ENCODE data around the gene MBD3L2B.
"Not testable (repeated sequence)": the region's sequence is repeated elsewhere in the genome, so short reads cannot be mapped to it uniquely, and the experiment has no call there.

The MBD3L2B gene

GRCh38 chr19:7021331-7021730 lies at the start of gene MBD3L2B:
Gene MBD3L2B, minus strand, starts transcription at chr19:7021431. Its CDS starts 34 bp downstream, at chr19:7021397.
- H3K9ac ChIP-seq (ENCODE audit: low read length in 2 of 2); H3K4me1 ChIP-seq (ENCODE audit: control insufficient read depth, insufficient read depth, low read length); H3K27ac ChIP-seq (ENCODE audit: low read length); H3K9me3 ChIP-seq (ENCODE audit: control insufficient read depth in 2 of 2, low read length in 2 of 2); H3K27me3 ChIP-seq (ENCODE audit: control insufficient read depth in 1 of 2, insufficient read depth in 2 of 2, low read length in 2 of 2); H3K36me3 ChIP-seq (ENCODE audit: control insufficient read depth in 2 of 2, insufficient read depth in 2 of 2, low read length in 2 of 2); H3K4me3 ChIP-seq (ENCODE audit: low read length in 2 of 2): not testable (repeated sequence)

- H3K4me1 ChIP-seq (ENCODE audit: control insufficient read depth, insufficient read depth, low read length) = peaks cover 13% of the 10 kb centered on the region
- H3K9ac ChIP-seq (ENCODE audit: low read length in 2 of 2) = peak overlapping the region; percentile 83 to 95
- peak overlapping the region; percentile 98 to 99 for H3K4me3 ChIP-seq (ENCODE audit: low read length in 2 of 2)
- peak overlapping the region; percentile 53 for H3K27ac ChIP-seq (ENCODE audit: low read length)
- H3K9me3 ChIP-seq (ENCODE audit: control insufficient read depth in 2 of 2, low read length in 2 of 2) = no peaks in the 10 kb centered on the region
- peaks cover 23 to 24% of the 10 kb centered on the region in 2 donors for H3K36me3 ChIP-seq (ENCODE audit: control insufficient read depth in 2 of 2, insufficient read depth in 2 of 2, low read length in 2 of 2)
- no peaks in the 10 kb centered on the region for H3K27me3 ChIP-seq (ENCODE audit: control insufficient read depth in 1 of 2, insufficient read depth in 2 of 2, low read length in 2 of 2)
Measured at GRCh38 chr19:7069904-7070226, 48.6 kb upstream of the MBD3L2B start.

- no peaks in the 10 kb centered on the region for H3K27me3 ChIP-seq (ENCODE audit: control insufficient read depth in 1 of 2, insufficient read depth in 2 of 2, low read length in 2 of 2)
- H3K9ac ChIP-seq (ENCODE audit: low read length in 2 of 2) = peak within 1 kb of the TSS; percentile 83 to 95
- H3K27ac ChIP-seq (ENCODE audit: low read length) = peak within 1 kb of the TSS; percentile 53
- peaks cover 13% of the 10 kb centered on the region for H3K4me1 ChIP-seq (ENCODE audit: control insufficient read depth, insufficient read depth, low read length)
- peaks cover 17 to 20% of the 10 kb centered on the region in 2 donors for H3K36me3 ChIP-seq (ENCODE audit: control insufficient read depth in 2 of 2, insufficient read depth in 2 of 2, low read length in 2 of 2)
- H3K9me3 ChIP-seq (ENCODE audit: control insufficient read depth in 2 of 2, low read length in 2 of 2) = no peaks in the 10 kb centered on the region
- H3K4me3 ChIP-seq (ENCODE audit: low read length in 2 of 2) = peak within 1 kb of the TSS; percentile 98 to 99
Measured at GRCh38 chr19:7069042-7069903, 48.0 kb upstream of the MBD3L2B start, which contains the start of gene ZNF557. Gene ZNF557, plus strand, starts transcription at chr19:7069703. Its CDS starts 5,372 bp downstream, at chr19:7075075.

DNA sequence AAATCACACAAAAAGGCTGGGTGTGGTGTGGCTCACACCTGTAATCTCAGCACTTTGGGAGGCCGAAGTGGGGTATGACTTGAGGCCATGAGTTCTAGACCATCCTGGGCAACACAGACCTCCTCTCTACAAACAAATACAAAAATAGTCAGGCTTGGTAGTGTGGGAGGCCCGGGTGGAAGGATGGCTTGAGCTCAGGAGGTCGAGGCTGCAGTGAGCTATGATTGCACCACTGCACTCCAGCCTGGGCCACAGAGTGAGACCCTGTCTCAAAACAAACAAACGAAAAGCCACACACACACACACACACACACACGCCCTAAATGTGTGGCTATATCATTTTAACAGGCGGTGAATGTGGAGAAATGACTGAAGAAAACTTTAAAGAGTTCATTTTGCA lies 47.4 kb upstream of the MBD3L2B start:
- no peak overlapping the region for H3K9ac ChIP-seq (ENCODE audit: low read length in 2 of 2)
- H3K27me3 ChIP-seq (ENCODE audit: control insufficient read depth in 1 of 2, insufficient read depth in 2 of 2, low read length in 2 of 2) = no peaks in the 10 kb centered on the region
- peak overlapping the region; percentile 53 to 68 for H3K4me3 ChIP-seq (ENCODE audit: low read length in 2 of 2)
- H3K36me3 ChIP-seq (ENCODE audit: control insufficient read depth in 2 of 2, insufficient read depth in 2 of 2, low read length in 2 of 2) = peaks cover 15 to 16% of the 10 kb centered on the region in 2 donors
- peaks cover 13% of the 10 kb centered on the region for H3K4me1 ChIP-seq (ENCODE audit: control insufficient read depth, insufficient read depth, low read length)
- H3K9me3 ChIP-seq (ENCODE audit: control insufficient read depth in 2 of 2, low read length in 2 of 2) = no peaks in the 10 kb centered on the region
- H3K27ac ChIP-seq (ENCODE audit: low read length) = no peak overlapping the region

DNA sequence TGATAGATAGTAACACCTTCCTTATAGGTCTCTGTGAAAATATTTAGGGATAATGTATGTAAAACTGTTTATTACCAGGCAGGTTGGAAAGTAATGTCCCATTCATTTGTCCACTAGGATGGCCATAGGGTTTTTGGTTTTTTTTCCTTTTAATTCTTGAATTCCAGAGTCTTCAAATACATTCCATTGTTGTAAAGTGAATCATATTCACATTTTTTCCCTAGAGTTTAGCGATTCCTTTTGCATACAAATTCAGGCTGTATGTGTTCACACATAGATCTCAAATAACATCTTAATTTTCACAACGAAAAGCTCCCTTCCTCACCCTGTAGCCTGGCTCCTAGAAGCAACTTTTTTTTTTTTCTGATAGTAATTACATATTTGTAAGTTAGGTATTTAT lies 46.5 kb upstream of the MBD3L2B start:
- H3K27ac ChIP-seq (ENCODE audit: low read length) = no peak overlapping the region
- H3K27me3 ChIP-seq (ENCODE audit: control insufficient read depth in 1 of 2, insufficient read depth in 2 of 2, low read length in 2 of 2) = no peaks in the 10 kb centered on the region
- peaks cover 13% of the 10 kb centered on the region for H3K4me1 ChIP-seq (ENCODE audit: control insufficient read depth, insufficient read depth, low read length)
- H3K36me3 ChIP-seq (ENCODE audit: control insufficient read depth in 2 of 2, insufficient read depth in 2 of 2, low read length in 2 of 2) = peaks cover 9 to 11% of the 10 kb centered on the region in 2 donors
- H3K9me3 ChIP-seq (ENCODE audit: control insufficient read depth in 2 of 2, low read length in 2 of 2) = no peaks in the 10 kb centered on the region
- H3K4me3 ChIP-seq (ENCODE audit: low read length in 2 of 2) = no peak overlapping the region
- H3K9ac ChIP-seq (ENCODE audit: low read length in 2 of 2) = no peak overlapping the region

GRCh38 chr19:7067122-7067521 lies 45.9 kb upstream of the MBD3L2B start:
- H3K27me3 ChIP-seq (ENCODE audit: control insufficient read depth in 1 of 2, insufficient read depth in 2 of 2, low read length in 2 of 2) = not testable (repeated sequence)

GRCh38 chr19:7063764-7064418 lies 42.7 kb upstream of the MBD3L2B start:
- Histone ChIP-seq H3K4me1 (ENCODE audit: control insufficient read depth, insufficient read depth, low read length) (peaks cover 2% of the 10 kb centered on the region), H3K27ac (ENCODE audit: low read length) (no peak overlapping the region), H3K9ac (ENCODE audit: low read length in 2 of 2) (no peak overlapping the region), H3K36me3 (ENCODE audit: control insufficient read depth in 2 of 2, insufficient read depth in 2 of 2, low read length in 2 of 2) (no peaks in the 10 kb centered on the region), H3K4me3 (ENCODE audit: low read length in 2 of 2) (no peak overlapping the region), H3K9me3 (ENCODE audit: control insufficient read depth in 2 of 2, low read length in 2 of 2) (no peaks in the 10 kb centered on the region), H3K27me3 (ENCODE audit: control insufficient read depth in 1 of 2, insufficient read depth in 2 of 2, low read length in 2 of 2) (no peaks in the 10 kb centered on the region)

More at GRCh38 chr19:7067122-7067521, 45.9 kb upstream of the MBD3L2B start:
- not testable (repeated sequence) for H3K9ac ChIP-seq (ENCODE audit: low read length in 2 of 2); H3K36me3 ChIP-seq (ENCODE audit: control insufficient read depth in 2 of 2, insufficient read depth in 2 of 2, low read length in 2 of 2); H3K27ac ChIP-seq (ENCODE audit: low read length); H3K4me3 ChIP-seq (ENCODE audit: low read length in 2 of 2); H3K9me3 ChIP-seq (ENCODE audit: control insufficient read depth in 2 of 2, low read length in 2 of 2)
- H3K4me1 ChIP-seq (ENCODE audit: control insufficient read depth, insufficient read depth, low read length) = peaks cover 13% of the 10 kb centered on the region

GRCh38 chr19:7063339-7063738 lies 42.1 kb upstream of the MBD3L2B start:
- no peak overlapping the region for H3K9ac ChIP-seq (ENCODE audit: low read length in 2 of 2)
- H3K4me3 ChIP-seq (ENCODE audit: low read length in 2 of 2) = no peak overlapping the region
- no peaks in the 10 kb centered on the region for H3K9me3 ChIP-seq (ENCODE audit: control insufficient read depth in 2 of 2, low read length in 2 of 2)
- no peak overlapping the region for H3K27ac ChIP-seq (ENCODE audit: low read length)
- no peaks in the 10 kb centered on the region for H3K36me3 ChIP-seq (ENCODE audit: control insufficient read depth in 2 of 2, insufficient read depth in 2 of 2, low read length in 2 of 2)
- H3K27me3 ChIP-seq (ENCODE audit: control insufficient read depth in 1 of 2, insufficient read depth in 2 of 2, low read length in 2 of 2) = no peaks in the 10 kb centered on the region
- no peaks in the 10 kb centered on the region for H3K4me1 ChIP-seq (ENCODE audit: control insufficient read depth, insufficient read depth, low read length)

GRCh38 chr19:7059977-7060376 lies 38.7 kb upstream of the MBD3L2B start:
- not testable (repeated sequence) for H3K9me3 ChIP-seq (ENCODE audit: control insufficient read depth in 2 of 2, low read length in 2 of 2); H3K4me3 ChIP-seq (ENCODE audit: low read length in 2 of 2); H3K4me1 ChIP-seq (ENCODE audit: control insufficient read depth, insufficient read depth, low read length); H3K36me3 ChIP-seq (ENCODE audit: control insufficient read depth in 2 of 2, insufficient read depth in 2 of 2, low read length in 2 of 2); H3K27ac ChIP-seq (ENCODE audit: low read length); H3K27me3 ChIP-seq (ENCODE audit: control insufficient read depth in 1 of 2, insufficient read depth in 2 of 2, low read length in 2 of 2); H3K9ac ChIP-seq (ENCODE audit: low read length in 2 of 2)

- H3K36me3 ChIP-seq (ENCODE audit: control insufficient read depth in 2 of 2, insufficient read depth in 2 of 2, low read length in 2 of 2) = not testable (repeated sequence)
Measured at GRCh38 chr19:7058576-7058975, 37.3 kb upstream of the MBD3L2B start, which contains the start of gene MBD3L3. Gene MBD3L3, minus strand, starts transcription at chr19:7058676. Its CDS starts 71 bp downstream, at chr19:7058605.

GRCh38 chr19:7056371-7056770 lies 35.1 kb upstream of the MBD3L2B start:
- not testable (repeated sequence) for H3K27ac ChIP-seq (ENCODE audit: low read length); H3K9ac ChIP-seq (ENCODE audit: low read length in 2 of 2); H3K36me3 ChIP-seq (ENCODE audit: control insufficient read depth in 2 of 2, insufficient read depth in 2 of 2, low read length in 2 of 2); H3K27me3 ChIP-seq (ENCODE audit: control insufficient read depth in 1 of 2, insufficient read depth in 2 of 2, low read length in 2 of 2); H3K4me1 ChIP-seq (ENCODE audit: control insufficient read depth, insufficient read depth, low read length); H3K4me3 ChIP-seq (ENCODE audit: low read length in 2 of 2); H3K9me3 ChIP-seq (ENCODE audit: control insufficient read depth in 2 of 2, low read length in 2 of 2)

More at GRCh38 chr19:7058576-7058975, 37.3 kb upstream of the MBD3L2B start, which contains the start of gene MBD3L3:
- not testable (repeated sequence) for H3K27me3 ChIP-seq (ENCODE audit: control insufficient read depth in 1 of 2, insufficient read depth in 2 of 2, low read length in 2 of 2); H3K4me3 ChIP-seq (ENCODE audit: low read length in 2 of 2); H3K4me1 ChIP-seq (ENCODE audit: control insufficient read depth, insufficient read depth, low read length); H3K27ac ChIP-seq (ENCODE audit: low read length); H3K9ac ChIP-seq (ENCODE audit: low read length in 2 of 2); H3K9me3 ChIP-seq (ENCODE audit: control insufficient read depth in 2 of 2, low read length in 2 of 2)
